Islet of Langerhans (tissue), 1 donor: Measurements from ENCODE around the gene SAMHD1.

Experiments used
- FAIRE-seq: peaks from one replicate; lab custom pipeline; 2011; peaks lifted over from hg19 to GRCh38; lab: Jason Lieb, UNC

The SAMHD1 gene

GRCh38 chr20:36872852-36873251, 78.7 kb downstream of the SAMHD1 start:
- no peak for FAIRE-seq

DNA sequence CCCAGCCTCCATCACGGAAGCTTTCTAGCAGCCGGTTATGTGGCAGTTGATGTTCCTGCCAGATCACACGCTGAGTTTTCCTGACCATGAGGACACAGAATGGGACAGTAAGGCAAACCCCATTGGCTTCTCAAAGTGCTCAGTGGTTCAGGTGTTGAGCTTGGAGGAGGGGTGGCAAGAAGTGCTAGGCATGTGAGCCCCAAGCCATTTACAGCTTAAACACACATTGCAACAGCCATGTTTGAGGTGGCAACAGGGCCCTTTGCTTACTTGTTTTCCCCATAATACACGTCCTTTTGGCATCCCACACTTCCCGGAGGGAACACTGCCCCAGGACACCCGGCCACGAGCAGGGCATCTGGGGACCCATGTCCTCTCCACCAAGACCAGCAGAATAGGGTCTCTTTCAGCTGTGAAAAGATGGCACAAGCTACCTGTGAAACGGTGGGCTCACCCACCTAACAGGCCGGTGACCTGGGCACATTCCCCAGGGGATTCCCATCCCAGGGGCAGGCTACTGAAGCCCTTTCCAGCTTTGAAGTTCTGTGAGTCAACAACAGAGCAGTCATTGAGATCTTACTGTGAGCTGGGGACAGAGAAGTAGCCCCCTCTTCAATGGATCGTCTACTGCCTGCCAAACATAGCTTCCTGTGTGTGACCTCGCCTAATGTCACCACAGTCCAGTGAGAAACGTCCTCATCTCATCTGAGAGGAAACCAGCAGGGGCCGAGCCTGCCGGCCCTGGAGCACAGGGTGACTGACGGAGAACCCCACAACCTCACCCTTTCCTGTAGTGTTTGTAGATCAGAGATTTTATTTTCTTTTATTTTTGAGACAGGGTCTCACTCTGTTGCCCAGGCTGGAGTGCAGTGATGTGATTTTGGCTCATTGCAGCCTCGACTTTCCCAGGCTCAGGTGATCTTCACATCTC, 79.6 kb downstream of the SAMHD1 start:
- FAIRE-seq = no peak

DNA sequence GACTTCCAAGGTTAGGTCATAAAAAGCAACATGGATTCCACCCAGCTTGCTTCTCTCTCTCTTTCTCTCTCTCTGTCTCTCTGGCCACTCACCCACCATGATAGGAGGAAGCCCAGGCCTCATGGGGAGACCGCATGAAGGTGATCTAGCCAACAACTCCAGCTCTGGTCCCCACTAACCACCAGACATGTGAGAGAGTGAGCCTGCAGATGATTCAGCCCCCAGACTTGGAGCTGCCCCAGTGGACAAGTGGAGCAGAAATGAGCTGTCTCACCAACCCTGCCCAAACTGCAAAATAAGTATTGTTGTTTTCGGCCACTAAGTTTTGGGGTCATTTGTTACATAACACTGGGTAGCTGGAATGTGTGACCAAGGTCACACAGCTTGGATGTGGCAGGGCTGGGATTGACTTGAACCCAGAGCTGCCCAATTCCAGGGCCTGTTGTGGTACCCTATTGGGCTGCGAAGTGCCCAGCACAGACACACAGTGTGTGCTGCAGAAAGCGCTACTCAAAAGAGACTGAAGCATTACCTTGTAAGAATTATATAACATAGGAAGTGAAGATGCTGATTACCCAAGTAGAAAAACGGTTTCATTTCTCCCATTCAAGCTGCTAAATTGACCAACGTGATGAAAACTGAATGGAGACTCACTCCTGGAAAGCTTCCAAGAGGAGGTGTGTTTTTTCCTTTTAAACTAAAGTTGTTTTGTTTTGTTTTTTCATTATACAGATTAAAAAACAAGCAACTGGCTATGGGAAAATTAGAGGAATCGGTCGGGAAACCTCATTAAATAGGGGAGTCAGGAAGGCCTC, 84.6 kb downstream of the SAMHD1 start:
- no peak for FAIRE-seq

- no peak for FAIRE-seq
These were observed 85.3 kb downstream of the SAMHD1 start for GRCh38 chr20:36866164-36866563.

DNA sequence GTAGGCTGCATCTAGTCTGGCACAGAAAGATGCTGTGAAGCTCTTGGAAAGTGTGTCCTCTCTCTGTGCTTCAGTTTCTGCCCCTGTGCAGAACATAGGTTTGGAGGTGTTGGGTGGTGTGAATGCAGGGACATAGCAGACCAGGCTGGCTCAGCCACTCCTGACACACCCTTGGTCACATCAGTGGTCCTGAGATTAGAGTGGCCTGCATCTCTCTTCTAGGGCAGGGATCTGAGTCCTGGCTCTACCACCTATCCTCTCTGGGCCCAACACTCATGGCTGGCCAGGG, 85.7 kb downstream of the SAMHD1 start:
- FAIRE-seq = no peak

DNA sequence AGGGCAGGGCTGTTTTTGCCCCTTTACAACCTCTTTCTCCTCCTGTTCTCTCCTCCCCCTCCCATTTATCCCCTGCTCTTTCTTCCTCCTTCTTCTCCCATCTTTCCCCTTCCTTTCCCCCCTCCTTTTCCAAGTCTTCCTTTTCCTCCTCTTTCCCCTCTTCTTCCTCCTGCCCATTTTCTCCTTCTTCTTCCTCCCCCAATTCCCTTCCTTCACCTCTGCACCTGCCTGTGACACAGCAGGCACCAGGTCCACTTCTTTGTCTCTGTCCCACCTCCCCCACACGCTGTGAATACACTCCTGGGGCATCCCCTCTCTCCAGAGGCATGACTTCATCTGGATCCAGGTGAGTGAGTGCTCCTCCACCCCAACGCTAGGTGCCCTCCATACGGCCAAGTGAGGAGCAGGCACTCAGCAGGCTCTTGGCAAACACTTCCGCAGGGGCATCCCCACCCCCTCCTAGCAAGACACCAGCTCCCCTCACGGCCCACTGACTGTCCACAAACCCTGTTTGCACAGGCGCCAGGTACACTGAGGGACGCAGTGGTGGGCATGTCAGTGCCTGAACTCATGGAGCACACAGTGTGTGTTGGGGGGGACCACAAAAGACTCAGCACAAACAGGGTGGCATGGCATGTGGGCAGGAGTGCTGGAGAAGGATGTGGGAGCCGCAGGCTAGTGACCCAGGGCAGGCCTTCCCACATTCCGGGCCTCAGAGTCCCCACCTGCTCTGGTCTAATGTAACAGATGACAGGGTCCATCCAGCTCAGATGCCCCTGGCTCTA, 86.2 kb downstream of the SAMHD1 start:
- no peak for FAIRE-seq

DNA sequence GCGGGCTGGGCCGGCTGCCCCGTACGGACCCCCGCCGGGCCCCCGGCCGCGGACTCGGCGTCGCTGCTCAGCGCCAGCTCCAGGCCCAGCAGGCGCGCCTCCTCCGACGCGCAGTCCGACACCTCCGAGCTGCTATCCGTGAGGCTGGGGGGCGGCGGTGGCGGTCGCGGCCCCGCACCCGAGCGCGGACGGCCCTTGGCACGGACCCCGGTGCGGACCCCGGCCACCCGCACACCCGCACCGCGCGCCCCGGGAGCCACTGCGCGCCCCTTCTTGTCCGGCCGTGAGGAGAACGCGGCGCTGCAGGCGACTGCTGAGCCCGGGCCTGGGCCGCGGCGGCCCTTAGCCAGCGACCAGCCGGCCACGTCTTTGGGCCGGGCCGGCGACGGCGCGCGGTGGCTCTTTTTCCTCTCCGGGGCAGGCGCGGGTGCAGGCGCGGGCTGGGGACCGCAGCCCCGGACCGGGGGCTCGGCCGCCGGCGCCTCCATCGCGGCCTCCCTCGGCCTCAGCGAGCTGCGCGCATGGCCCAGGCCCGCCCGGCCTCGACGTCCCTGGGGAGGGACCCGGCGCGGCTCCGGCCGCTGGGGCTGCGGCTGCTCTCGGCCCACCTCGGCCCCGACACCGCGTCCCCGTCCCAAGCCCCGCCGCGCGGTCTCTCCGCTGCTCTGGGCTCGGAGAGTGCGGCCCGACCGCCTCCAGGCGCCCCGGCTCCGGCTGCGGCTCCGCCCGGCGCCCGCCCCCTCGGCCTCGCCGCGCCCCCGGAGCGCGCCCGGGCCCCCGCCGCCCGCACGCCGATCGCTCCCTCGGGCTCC, 88.4 kb downstream of the SAMHD1 start:
- no peak for FAIRE-seq

- no peak for FAIRE-seq
These were observed 89.4 kb downstream of the SAMHD1 start for GRCh38 chr20:36861875-36862801.

GRCh38 chr20:36861625-36861874, 90.0 kb downstream of the SAMHD1 start:
- no peak for FAIRE-seq

- no peak for FAIRE-seq
These were observed 90.5 kb downstream of the SAMHD1 start for GRCh38 chr20:36860811-36861624.

GRCh38 chr20:36860339-36860738, 91.2 kb downstream of the SAMHD1 start:
- no peak for FAIRE-seq

DNA sequence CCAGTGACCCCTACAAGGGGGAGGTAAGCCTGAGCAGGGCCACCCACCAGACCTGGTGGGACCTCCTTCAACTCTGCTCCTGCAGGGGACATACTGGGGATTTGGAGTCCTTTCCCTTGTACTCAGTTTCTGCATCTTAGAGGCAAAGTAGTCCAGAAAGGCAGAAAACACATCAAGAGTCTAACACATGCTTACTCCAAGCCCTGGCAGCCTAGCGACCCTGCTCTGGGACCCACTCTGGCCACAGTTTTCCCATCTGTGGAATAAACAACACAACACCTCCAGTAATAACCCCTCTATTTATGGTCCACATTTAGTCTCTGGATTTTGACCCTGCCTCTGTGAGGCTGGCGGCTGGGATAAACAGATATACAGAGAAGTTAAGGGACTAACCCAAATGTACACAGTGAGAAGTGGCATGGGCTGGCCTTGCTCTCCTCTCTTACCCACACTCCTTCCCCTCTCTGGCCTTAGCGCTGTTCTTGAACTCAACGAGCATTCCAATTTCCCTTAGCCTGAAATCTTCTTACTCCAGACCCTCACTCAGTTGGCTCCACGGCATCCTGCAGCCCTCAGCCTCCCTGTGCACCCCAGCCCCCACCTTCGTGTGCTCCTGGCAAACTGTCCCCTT, 91.7 kb downstream of the SAMHD1 start:
- no peak for FAIRE-seq

DNA sequence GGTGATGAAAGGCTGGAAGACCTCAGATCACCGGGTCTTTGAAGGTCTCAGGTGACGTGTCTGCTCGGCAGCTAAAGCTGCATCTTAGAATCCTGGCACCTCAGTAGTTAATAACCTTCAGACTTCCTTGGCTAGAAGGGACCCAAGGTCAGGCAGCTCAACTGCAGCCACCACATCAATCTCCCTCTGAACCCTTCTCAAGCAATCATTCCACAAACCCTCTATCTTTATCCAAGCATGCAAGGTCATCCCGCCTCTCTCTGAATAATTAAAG, 92.3 kb downstream of the SAMHD1 start:
- no peak for FAIRE-seq

DNA sequence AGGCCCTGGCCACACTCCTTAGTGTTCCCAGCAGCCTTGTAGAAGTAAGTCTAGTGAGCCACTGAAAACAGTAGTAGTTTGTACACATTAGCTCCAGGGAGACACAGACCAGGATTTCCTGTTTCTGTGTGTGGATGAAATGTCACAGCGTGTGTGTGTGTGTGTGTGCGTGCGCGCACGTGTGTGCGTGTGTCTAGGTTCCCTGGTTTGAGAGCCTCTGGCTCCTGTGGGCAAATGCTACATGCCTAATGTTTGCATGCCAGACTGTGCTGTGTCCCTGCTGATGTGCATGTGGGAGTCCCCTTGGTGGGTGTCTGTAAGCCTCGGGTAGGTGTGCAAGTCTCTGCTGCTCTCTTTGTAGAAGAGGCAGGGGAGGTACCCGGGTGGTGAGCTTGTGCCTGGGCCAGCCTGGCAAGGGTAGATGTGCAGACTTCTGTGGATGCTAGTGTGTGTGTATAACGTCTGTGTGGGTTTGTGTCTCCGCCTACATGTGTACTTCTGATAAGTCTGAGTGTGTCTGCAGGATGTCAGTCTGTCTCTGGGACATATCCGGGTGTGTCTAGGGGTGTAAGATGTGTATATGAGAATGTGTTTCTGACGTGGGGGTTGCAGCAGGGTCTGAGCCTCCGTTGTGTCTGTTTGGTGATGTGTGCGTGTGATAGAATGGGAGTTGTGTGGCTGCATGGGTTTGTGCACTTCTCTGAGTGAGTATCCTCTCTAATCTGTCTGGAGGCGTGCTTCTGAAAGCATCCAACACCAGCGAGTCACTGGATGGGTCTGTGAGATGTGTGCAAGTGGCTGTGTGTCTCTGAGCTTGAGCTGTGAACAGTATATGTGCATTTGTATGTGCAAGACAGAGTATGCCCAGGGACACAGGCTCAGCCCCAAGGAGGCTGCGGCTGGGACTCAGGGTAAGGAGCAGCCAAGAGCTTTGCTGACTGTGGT, 94.5 kb downstream of the SAMHD1 start:
- no peak for FAIRE-seq

GRCh38 chr20:36856195-36856594, 95.3 kb downstream of the SAMHD1 start:
- no peak for FAIRE-seq

DNA sequence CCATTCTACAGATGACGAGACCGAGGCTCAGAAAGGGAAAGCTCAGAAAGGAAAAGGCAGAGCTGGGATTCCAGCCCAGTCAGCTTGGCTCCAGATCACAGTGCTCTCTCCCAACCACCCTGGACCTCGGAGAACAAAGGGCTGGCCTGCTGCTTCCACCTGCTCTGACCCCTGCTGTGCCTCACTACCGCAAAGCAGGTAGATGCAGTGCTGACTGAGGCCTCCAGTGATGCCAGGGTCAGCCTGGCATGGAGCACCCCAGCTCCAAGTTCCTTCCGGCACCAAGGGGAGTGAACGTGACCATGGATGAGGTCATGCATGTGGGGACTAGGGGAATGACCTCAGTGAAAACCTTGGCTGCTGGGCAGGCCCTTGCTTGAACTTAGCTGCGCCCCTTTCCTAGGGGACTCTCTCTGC, 96.3 kb downstream of the SAMHD1 start:
- no peak for FAIRE-seq

GRCh38 chr20:36854348-36855240, 96.9 kb downstream of the SAMHD1 start:
- no peak for FAIRE-seq

- FAIRE-seq = no peak
These were observed 99.3 kb downstream of the SAMHD1 start for GRCh38 chr20:36852187-36852586.
